IMR-90 (cell line): Measurements from ENCODE around the gene RBMS3. TPM values are rescaled to one million over a fixed set of nuclear protein-coding genes. Genes with fewer than 3 reads are reported as not detected.

Experiments
- ATAC-seq: fragments of 200-7000 bp; cut with Tn5 transposase; 2 replicates; pipeline ENCODE4 v1.9.1; 2020; ENCODE audit warnings: low read depth, mild to moderate bottlenecking, moderate library complexity
- BruUV-seq: library from RNA; stranded (reverse); fragments of 400-500 nt; replicated peaks from 2 replicates; lab custom pipeline; 2021; lab: Mats Ljungman, UMichigan
- CTCF ChIA-PET: fragments of 300-600 bp; formaldehyde crosslinking; extraction: SDS; loops from one replicate; lab custom pipeline; 2021; ENCODE audit warnings: antibody characterized with exemption; lab: Yijun Ruan, JAX
- POLR2A ChIA-PET: fragments of 300-600 bp; sonication (Branson Sonifier 250); formaldehyde crosslinking; loops from one replicate; lab custom pipeline; 2022; ENCODE audit warnings: antibody characterized with exemption; ENCODE audit not compliant: unreplicated experiment; lab: Charles Lee
- DNase-seq: peaks from one replicate; pipeline ENCODE4 v3.0.0; 2013
- H2AFZ ChIP-seq: replicated peaks from 2 replicates; pipeline ENCODE3; 2013; ENCODE audit warnings: low read length, mild to moderate bottlenecking; ENCODE audit not compliant: poor library complexity
- H2AK5ac ChIP-seq: 2 replicates; pipeline ENCODE4 v1.6.1; 2013; ENCODE audit warnings: low read depth, low read length, inconsistent platforms
- H2AK9ac ChIP-seq: replicated peaks from 2 replicates; pipeline ENCODE3; 2013; ENCODE audit warnings: mild to moderate bottlenecking, low read depth, low read length, moderate library complexity; ENCODE audit not compliant: poor library complexity
- H2BK120ac ChIP-seq: 2 replicates; pipeline ENCODE4 v1.6.1; 2013; ENCODE audit warnings: low read depth, low read length, inconsistent platforms
- H2BK15ac ChIP-seq: 3 replicates; pipeline ENCODE4 v1.6.1; 2013; ENCODE audit warnings: low read depth, low read length, inconsistent platforms
- H2BK20ac ChIP-seq: 2 replicates; pipeline ENCODE4 v1.6.1; 2013; ENCODE audit warnings: low read depth, mild to moderate bottlenecking, inconsistent platforms, low read length, moderate library complexity
- H2BK5ac ChIP-seq: 2 replicates; pipeline ENCODE4 v1.6.1; 2013; ENCODE audit warnings: mild to moderate bottlenecking, low read depth, low read length, inconsistent platforms; ENCODE audit not compliant: poor library complexity, severe bottlenecking
- H3K14ac ChIP-seq: replicated peaks from 2 replicates; pipeline ENCODE4 v1.6.1; 2013; ENCODE audit warnings: low read depth, low read length, inconsistent platforms
- H3K18ac ChIP-seq: 2 replicates; pipeline ENCODE4 v1.6.1; 2013; ENCODE audit warnings: low read depth, low read length, control low read depth
- H3K23ac ChIP-seq: 2 replicates; pipeline ENCODE4 v1.6.1; 2013; ENCODE audit warnings: low read depth, low read length, inconsistent platforms
- H3K27ac ChIP-seq: 2 replicates; pipeline ENCODE4 v1.5.1; 2013; ENCODE audit warnings: mild to moderate bottlenecking, control low read depth, low read length; ENCODE audit not compliant: insufficient read depth
- H3K27me3 ChIP-seq: 2 replicates; pipeline ENCODE4 v1.6.1; 2013; ENCODE audit warnings: low read length; ENCODE audit not compliant: control insufficient read depth, insufficient read depth
- H3K36me3 ChIP-seq: 2 replicates; pipeline ENCODE4 v1.6.1; 2013; ENCODE audit warnings: low read length, mixed read lengths; ENCODE audit not compliant: control insufficient read depth, insufficient read depth
- H3K4ac ChIP-seq: 2 replicates; pipeline ENCODE4 v1.6.1; 2013; ENCODE audit warnings: low read depth, low read length, inconsistent platforms
- H3K4me1 ChIP-seq: 2 replicates; pipeline ENCODE4 v1.6.1; 2013; ENCODE audit warnings: low read length, mixed read lengths; ENCODE audit not compliant: control insufficient read depth, insufficient read depth
- H3K4me2 ChIP-seq: 2 replicates; pipeline ENCODE4 v1.6.1; 2013; ENCODE audit warnings: low read depth, mild to moderate bottlenecking, control low read depth, low read length, moderate library complexity
- H3K4me3 ChIP-seq: 2 replicates; pipeline ENCODE4 v1.5.1; 2013; ENCODE audit warnings: low read depth, mild to moderate bottlenecking, control low read depth, low read length, moderate library complexity; ENCODE audit not compliant: insufficient read depth
- H3K56ac ChIP-seq: 2 replicates; pipeline ENCODE4 v1.6.1; 2013; ENCODE audit warnings: low read length, inconsistent platforms; ENCODE audit not compliant: insufficient read depth; ENCODE audit errors: extremely low read depth
- H3K79me1 ChIP-seq, 2 experiments: 2 replicates each; pipeline ENCODE4 v1.6.1; 2013; ENCODE audit warnings: low read length in 2 of 2, inconsistent platforms in 1 of 2, low read depth in 1 of 2
- H3K9ac ChIP-seq: 2 replicates; pipeline ENCODE4 v1.6.1; 2013; ENCODE audit warnings: low read depth, low read length, control low read depth
- H3K9me1 ChIP-seq: 2 replicates; pipeline ENCODE4 v1.6.1; 2013; ENCODE audit warnings: low read length, inconsistent platforms; ENCODE audit not compliant: insufficient read depth
- H3K9me3 ChIP-seq: 2 replicates; pipeline ENCODE4 v1.6.1; 2013; ENCODE audit warnings: low read length; ENCODE audit not compliant: control insufficient read depth, insufficient read depth
- H4K20me1 ChIP-seq: 2 replicates; pipeline ENCODE4 v1.6.1; 2013; ENCODE audit warnings: low read length, inconsistent platforms; ENCODE audit not compliant: insufficient read depth
- H4K5ac ChIP-seq: 2 replicates; pipeline ENCODE4 v1.6.1; 2013; ENCODE audit warnings: mild to moderate bottlenecking, low read depth, low read length, control low read depth
- H4K8ac ChIP-seq, 2 experiments: 2 replicates each; pipeline ENCODE4 v1.6.1; 2013; ENCODE audit warnings: low read depth in 2 of 2, low read length in 2 of 2, control low read depth in 1 of 2, inconsistent platforms in 1 of 2
- H4K91ac ChIP-seq: 2 replicates; pipeline ENCODE4 v1.6.1; 2013; ENCODE audit warnings: low read depth, low read length, inconsistent platforms; ENCODE audit not compliant: insufficient read depth
- CEBPB ChIP-seq: IDR thresholded peaks from 2 replicates; pipeline ENCODE4 v1.6.1; 2012; ENCODE audit warnings: low read depth, low read length, improper control_type of control experiment
- CHD1 ChIP-seq: IDR thresholded peaks from 2 replicates; pipeline ENCODE4 v1.6.1; 2012; ENCODE audit warnings: low read depth, low read length, improper control_type of control experiment
- FOS ChIP-seq: fragments of 150-350 bp; IDR thresholded peaks from 2 replicates; pipeline ENCODE4 v1.6.1; 2016; ENCODE audit warnings: low read depth, low read length
- MAFK ChIP-seq: IDR thresholded peaks from 2 replicates; pipeline ENCODE4 v1.6.1; 2012; ENCODE audit warnings: low read depth, low read length, improper control_type of control experiment
- NFE2L2 ChIP-seq: fragments of 150-350 bp; IDR thresholded peaks from 2 replicates; pipeline ENCODE4 v1.6.1; 2016; ENCODE audit warnings: low read depth, mild to moderate bottlenecking, low read length
- RAD21 ChIP-seq: IDR thresholded peaks from 2 replicates; pipeline ENCODE4 v1.6.1; 2012; ENCODE audit warnings: low read length, improper control_type of control experiment
- RCOR1 ChIP-seq: IDR thresholded peaks from 2 replicates; pipeline ENCODE4 v1.6.1; 2012; ENCODE audit warnings: mild to moderate bottlenecking, low read length, improper control_type of control experiment; ENCODE audit not compliant: insufficient replicate concordance
- RFX5 ChIP-seq: IDR thresholded peaks from 2 replicates; pipeline ENCODE4 v1.8.0; 2012; ENCODE audit warnings: low read depth, mild to moderate bottlenecking, low read length, moderate library complexity
- SMC3 ChIP-seq: fragments of 150-350 bp; IDR thresholded peaks from 2 replicates; pipeline ENCODE4 v1.6.1; 2016; ENCODE audit warnings: low read depth, mild to moderate bottlenecking, antibody characterized with exemption, low read length, moderate library complexity
- WGBS, 2 experiments: methylation state at CpG; one replicate each; pipeline versions ENCODE4 v1.1.5 to v1.1.7; 2013; ENCODE audit warnings: missing lambda C conversion rate in 2 of 2; ENCODE audit not compliant: insufficient read length in 1 of 2; ENCODE audit errors: extremely low coverage in 2 of 2; 5-methylcytosine and 5-hydroxymethylcytosine counted together
- dilution Hi-C: fragments of 300-500 bp; cut with HindIII; formaldehyde crosslinking; loops from one replicate; pipeline ENCODE4 v1.14.3; 2018; ENCODE audit warnings: low sequenced_read_pairs; ENCODE audit not compliant: unreplicated experiment
- in situ Hi-C: fragments of 300-500 bp; cut with MboI; formaldehyde crosslinking; loops from 3 replicates; pipeline ENCODE4 v1.14.3; 2019; ENCODE audit warnings: low sequenced_read_pairs, inconsistent platforms, mixed read lengths
- intact Hi-C: fragments of 100-400 bp; cut with micrococcal nuclease; formaldehyde crosslinking; loops from 2 replicates; pipeline ENCODE4 v1.10.0; 2022
- polyA plus RNA-seq, 3 experiments: library from polyadenylated mRNA; depleted of rRNA; stranded (reverse); fragments of >200 nt; gene quantifications; 2 replicates each; pipeline ENCODE4 v1.2.3, GENCODE V29; 2012; ENCODE audit warnings: low replicate concordance in 1 of 3
- total RNA-seq: library from RNA; depleted of rRNA; stranded (reverse); fragments of >200 nt; gene quantifications from 2 replicates; pipeline ENCODE4 v1.2.3, GENCODE V29; 2012
- TF ChIP-seq, protein P1 (sequence below): fragments of 150-350 bp; IDR thresholded peaks from 2 replicates; pipeline ENCODE4 v1.6.1; 2016; ENCODE audit warnings: low read depth, mild to moderate bottlenecking, low read length, moderate library complexity, borderline replicate concordance
- TF ChIP-seq, protein P2 (sequence below): conservative IDR thresholded peaks from 2 replicates; pipeline ENCODE4 v1.5.1; 2012; ENCODE audit warnings: mild to moderate bottlenecking, low read depth, low read length, improper control_type of control experiment
- TF ChIP-seq, protein P3 (sequence below): fragments of 150-350 bp; IDR thresholded peaks from 2 replicates; pipeline ENCODE4 v1.6.1; 2017; ENCODE audit warnings: mild to moderate bottlenecking, antibody characterized with exemption, low read length, low read depth

The RBMS3 gene
- total and polyA plus RNA-seq, 2 of the 4 experiments (the other 2 are of a cell fraction) = 15.2 to 127 TPM

DNA sequence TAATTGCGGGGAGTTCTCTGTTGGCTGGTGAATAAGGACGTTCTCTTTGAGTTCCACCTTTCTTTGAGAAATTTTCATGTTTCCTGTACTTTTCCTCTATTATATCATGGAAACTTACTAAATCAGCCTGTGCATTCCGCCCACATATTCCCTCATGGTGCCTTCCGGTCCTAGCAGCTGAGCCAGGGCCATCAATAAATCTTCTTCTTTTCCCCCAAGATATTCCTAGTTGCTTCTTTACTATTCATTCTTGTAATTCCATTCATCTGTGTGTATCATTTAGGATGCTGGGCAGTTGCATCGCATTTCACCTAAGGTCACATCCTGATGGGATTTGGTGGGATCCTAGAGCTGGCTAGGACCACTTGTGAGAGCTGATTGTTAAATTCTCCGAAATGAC lies 139.2 kb downstream of the RBMS3 start:
- no CpG with 5 or more reads among the region's 6 CpGs for WGBS, 2 experiments
- no peak overlapping the region for H2BK120ac ChIP-seq

More for the DNA sequence above, 139.2 kb downstream of the RBMS3 start:
- H3K79me1 ChIP-seq = peaks cover 23 to 40% of the 10 kb centered on the region in 2 experiments
- no peak overlapping the region for H4K91ac ChIP-seq
- TF ChIP-seq SMC3 (no peak), RCOR1 (no peak), FOS (no peak), CHD1 (no peak), CEBPB (no peak), RFX5 (no peak), MAFK (no peak), NFE2L2 (no peak), RAD21 (no peak)
- TF ChIP-seq, protein P1, sequence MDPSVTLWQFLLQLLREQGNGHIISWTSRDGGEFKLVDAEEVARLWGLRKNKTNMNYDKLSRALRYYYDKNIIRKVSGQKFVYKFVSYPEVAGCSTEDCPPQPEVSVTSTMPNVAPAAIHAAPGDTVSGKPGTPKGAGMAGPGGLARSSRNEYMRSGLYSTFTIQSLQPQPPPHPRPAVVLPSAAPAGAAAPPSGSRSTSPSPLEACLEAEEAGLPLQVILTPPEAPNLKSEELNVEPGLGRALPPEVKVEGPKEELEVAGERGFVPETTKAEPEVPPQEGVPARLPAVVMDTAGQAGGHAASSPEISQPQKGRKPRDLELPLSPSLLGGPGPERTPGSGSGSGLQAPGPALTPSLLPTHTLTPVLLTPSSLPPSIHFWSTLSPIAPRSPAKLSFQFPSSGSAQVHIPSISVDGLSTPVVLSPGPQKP = no peak
- TF ChIP-seq, protein P2, sequence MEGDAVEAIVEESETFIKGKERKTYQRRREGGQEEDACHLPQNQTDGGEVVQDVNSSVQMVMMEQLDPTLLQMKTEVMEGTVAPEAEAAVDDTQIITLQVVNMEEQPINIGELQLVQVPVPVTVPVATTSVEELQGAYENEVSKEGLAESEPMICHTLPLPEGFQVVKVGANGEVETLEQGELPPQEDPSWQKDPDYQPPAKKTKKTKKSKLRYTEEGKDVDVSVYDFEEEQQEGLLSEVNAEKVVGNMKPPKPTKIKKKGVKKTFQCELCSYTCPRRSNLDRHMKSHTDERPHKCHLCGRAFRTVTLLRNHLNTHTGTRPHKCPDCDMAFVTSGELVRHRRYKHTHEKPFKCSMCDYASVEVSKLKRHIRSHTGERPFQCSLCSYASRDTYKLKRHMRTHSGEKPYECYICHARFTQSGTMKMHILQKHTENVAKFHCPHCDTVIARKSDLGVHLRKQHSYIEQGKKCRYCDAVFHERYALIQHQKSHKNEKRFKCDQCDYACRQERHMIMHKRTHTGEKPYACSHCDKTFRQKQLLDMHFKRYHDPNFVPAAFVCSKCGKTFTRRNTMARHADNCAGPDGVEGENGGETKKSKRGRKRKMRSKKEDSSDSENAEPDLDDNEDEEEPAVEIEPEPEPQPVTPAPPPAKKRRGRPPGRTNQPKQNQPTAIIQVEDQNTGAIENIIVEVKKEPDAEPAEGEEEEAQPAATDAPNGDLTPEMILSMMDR = no peak
- TF ChIP-seq, protein P3, sequence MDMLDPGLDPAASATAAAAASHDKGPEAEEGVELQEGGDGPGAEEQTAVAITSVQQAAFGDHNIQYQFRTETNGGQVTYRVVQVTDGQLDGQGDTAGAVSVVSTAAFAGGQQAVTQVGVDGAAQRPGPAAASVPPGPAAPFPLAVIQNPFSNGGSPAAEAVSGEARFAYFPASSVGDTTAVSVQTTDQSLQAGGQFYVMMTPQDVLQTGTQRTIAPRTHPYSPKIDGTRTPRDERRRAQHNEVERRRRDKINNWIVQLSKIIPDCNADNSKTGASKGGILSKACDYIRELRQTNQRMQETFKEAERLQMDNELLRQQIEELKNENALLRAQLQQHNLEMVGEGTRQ = no peak
- H2BK20ac ChIP-seq = no peak overlapping the region
- H3K23ac ChIP-seq = no peak overlapping the region
- no peak overlapping the region for H3K4me2 ChIP-seq
- H2AK5ac ChIP-seq = no peak overlapping the region
- ChIA-PET CTCF (interaction anchor here (0.5 to 0.6 kb wide), 2 partner anchors 140 to 276 kb away, joined by 5 to 7 read pairs; no protein-coding TSS in a partner anchor), POLR2A (no interaction called here)
- intact Hi-C loops = no loop called here
- H3K4me1 ChIP-seq = no peaks in the 10 kb centered on the region; the same call in 1 of the 2 replicates
- no TSS peak for BruUV-seq
- H4K20me1 ChIP-seq = no peaks in the 10 kb centered on the region; the same call in 1 of the 2 replicates
- H4K8ac ChIP-seq = no peak overlapping the region
- peaks cover 5% of the 10 kb centered on the region for H3K9me1 ChIP-seq
- no peaks in the 10 kb centered on the region for H3K36me3 ChIP-seq
- no peak overlapping the region for H2AK9ac ChIP-seq
- H4K5ac ChIP-seq = no peak overlapping the region
- H3K27me3 ChIP-seq = no peaks in the 10 kb centered on the region
- in situ Hi-C loops = no loop called here
- H3K4ac ChIP-seq = no peak overlapping the region
- no peaks in the 10 kb centered on the region for H3K9me3 ChIP-seq
- no peak overlapping the region for H3K9ac ChIP-seq
- H3K27ac ChIP-seq = no peak overlapping the region
- 0 out of 2 replicates have a peak overlapping the region, but pooled peaks have one; percentile 1 for H3K14ac ChIP-seq
- H2BK15ac ChIP-seq = no peak overlapping the region
- ATAC-seq (no peak), DNase-seq (peak; percentile 35)
- no peak overlapping the region for H2AFZ ChIP-seq
- no peak overlapping the region for H2BK5ac ChIP-seq
- H3K4me3 ChIP-seq = no peak overlapping the region
- H3K56ac ChIP-seq = no peak overlapping the region
- no peak overlapping the region for H3K18ac ChIP-seq
- dilution Hi-C loops = no loop called here
